ENCODE data around the gene FDXACB1.

FDXACB1 gene

DNA sequence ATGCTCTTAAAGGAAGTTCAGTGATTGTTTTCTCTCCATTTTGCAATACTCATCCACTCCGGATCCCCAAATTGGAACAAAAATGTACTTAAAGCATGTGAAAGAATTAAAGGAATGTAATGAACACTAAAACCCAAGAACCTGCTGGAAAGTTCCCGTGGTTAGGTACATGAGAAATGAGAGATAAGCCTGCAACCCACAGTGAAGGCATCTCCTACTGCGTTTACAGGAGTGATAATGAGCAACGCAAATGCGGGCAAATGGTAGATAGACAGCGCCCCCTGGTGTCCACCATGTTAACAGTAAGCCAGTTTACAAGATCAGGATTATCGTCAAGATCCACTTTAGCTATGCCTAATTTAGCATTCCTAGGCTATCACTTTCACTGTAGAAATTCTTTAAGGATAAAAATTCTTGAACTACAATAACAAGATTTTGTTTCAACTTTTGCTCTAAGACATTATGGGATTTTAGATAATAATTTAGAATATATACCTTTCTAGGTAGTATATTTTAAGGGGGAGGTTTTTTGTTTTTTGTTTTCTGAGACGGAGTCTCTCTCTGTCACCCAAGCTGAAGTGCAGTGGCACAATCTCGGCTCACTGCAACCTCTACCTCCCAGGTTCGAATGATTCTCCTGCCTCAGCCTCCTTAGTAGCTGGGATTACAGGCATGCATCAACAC, 37.5 kb downstream of the FDXACB1 start:
- DNase-seq (ENCODE audit: low read depth), result peak; percentile 66

- no peak for DNase-seq (ENCODE audit: low read depth)
Observed at GRCh38 chr11:111840143-111840542, 38.8 kb downstream of the FDXACB1 start.

GRCh38 chr11:111838054-111838453, 40.9 kb downstream of the FDXACB1 start:
- no peak for DNase-seq (ENCODE audit: low read depth)

DNA sequence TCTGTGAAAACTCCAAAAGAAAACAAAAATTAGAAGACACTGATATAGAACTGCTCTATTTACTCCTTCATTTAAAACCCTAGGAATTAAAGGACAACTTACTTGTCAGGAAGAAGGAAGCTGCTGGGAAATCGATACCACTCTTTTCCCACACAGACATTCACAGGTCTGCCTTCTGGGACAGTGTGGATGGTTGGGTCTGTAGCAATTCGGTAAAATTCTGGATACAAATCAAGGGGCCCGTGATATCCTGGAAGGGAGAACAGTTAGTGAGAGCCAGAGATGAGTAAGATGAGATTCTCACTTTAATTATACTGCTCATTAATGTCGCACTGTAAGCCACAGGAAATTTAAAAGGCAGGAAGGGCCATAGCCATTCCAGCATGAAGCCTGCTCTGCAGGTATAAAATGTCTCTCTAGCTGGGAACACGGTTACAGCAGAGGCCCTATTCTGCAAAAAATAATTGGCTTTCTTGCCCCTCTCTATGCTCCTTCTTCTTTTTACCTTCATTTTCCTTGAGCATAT, 41.5 kb downstream of the FDXACB1 start:
- no peak for DNase-seq (ENCODE audit: low read depth)

DNA sequence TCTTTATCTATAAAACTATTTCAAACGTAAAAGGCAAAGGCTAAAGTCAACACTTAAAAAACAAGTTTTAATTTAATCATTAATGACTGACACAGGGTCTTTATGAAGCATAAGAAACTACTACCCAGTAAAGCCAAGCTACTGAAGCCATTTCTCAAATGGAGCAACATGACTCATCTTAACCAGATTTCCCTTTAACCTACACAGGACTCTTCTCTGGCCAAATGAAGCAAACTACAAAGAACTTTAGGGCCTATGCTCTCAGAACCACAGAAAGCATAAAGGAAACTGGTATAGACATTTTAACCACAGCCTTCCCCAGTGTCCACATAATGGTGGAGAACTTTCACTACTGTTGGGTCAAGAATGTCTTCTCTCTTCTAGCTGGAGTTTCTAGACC, 42.2 kb downstream of the FDXACB1 start:
- no peak for DNase-seq (ENCODE audit: low read depth)

GRCh38 chr11:111836162-111836561, 42.8 kb downstream of the FDXACB1 start:
- no peak for DNase-seq (ENCODE audit: low read depth)

- no peak for DNase-seq (ENCODE audit: low read depth)
Observed at GRCh38 chr11:111835665-111836064, 43.3 kb downstream of the FDXACB1 start.

- no peak for DNase-seq (ENCODE audit: low read depth)
Observed at GRCh38 chr11:111834432-111835163, 44.4 kb downstream of the FDXACB1 start.

DNA sequence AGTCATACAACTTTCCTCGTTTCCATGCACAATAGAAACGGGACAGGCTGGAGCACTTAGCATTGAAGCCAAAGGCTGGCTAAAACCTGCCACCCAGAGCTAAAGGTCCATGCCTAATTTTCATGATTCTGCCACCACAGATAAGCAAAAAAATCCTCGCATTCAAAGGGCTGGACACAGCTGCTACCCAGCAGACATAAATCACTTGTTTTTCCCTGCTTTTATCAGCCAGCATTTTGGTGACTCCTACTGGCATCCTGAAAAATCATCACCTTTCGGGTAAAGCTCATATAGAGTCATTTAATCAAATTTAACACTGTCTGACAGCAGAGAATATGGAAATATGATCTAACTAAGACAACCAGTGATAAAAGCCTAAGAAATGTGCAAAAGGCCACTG, 45.4 kb downstream of the FDXACB1 start:
- DNase-seq (ENCODE audit: low read depth), result no peak

DNA sequence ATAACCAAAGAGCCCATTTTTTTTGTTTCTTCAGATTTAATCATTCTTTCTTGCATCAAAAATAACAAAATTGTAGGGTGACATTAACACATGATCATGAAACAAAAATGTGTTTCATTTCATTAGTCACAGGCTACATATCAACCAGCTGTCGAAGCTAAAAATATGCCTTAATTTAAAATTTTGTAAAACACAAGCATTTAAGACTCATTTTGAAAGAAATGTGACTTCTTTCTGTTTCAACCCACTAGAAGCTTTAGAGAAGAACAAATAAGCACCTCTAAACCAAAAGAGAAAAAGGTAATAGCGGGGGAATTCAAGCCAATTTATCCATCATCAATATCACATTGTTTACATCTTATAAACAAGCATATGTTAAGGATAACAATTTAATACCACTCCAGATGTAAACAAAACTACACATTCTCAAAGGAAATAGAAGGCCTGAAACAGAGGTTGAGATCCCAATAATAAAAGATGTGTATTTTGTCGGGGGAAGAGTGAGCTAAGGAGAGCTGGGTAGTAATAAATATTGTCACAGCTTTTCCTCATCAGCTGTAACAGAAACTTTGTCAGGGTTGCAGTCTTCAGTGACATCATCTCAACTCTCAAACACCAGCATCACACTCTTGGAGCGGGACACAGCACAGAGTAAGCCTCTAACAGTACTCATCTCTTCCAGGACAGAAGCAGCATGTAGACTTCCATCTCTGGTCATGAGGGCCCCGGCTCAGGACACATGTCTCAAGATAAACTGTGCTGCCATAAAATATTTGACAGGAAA, 49.6 kb downstream of the FDXACB1 start:
- DNase-seq (ENCODE audit: low read depth), result no peak

GRCh38 chr11:111826322-111826950, 52.5 kb downstream of the FDXACB1 start:
- DNase-seq (ENCODE audit: low read depth), result no peak

Measured in GM04504 (cell line).